Lower leg skin (tissue), 4 donors: ENCODE results near the gene SMAD6. TPM values are rescaled to one million over a fixed set of nuclear protein-coding genes. Genes with fewer than 3 reads are reported as not detected.
A peak's percentile ranks its signal among the peaks of the same experiment; 100 is the strongest.

Experiments used
- DNase-seq, 2 donors: peaks; one replicate each; pipeline ENCODE4 v3.0.0-alpha.2; 2019; ENCODE audit warnings: low spot score in 2 of 2
- H3K4me3 ChIP-seq: fragments of 200-600 bp; sonication (generic); 2 replicates; pipeline ENCODE4 v1.5.1; 2017; ENCODE audit warnings: mild to moderate bottlenecking, low read depth; ENCODE audit not compliant: poor library complexity, severe bottlenecking
- POLR2A ChIP-seq, 2 donors: fragments of 450-650 bp; IDR thresholded peaks; one replicate each; pipeline ENCODE4 v1.6.1; 2016 to 2017; ENCODE audit warnings: antibody characterized with exemption in 2 of 2, mild to moderate bottlenecking in 1 of 2, moderate library complexity in 1 of 2
- WGBS, 2 donors: methylation state at CpG; one replicate each; pipeline ENCODE4 v1.1.5; 2018; 5-methylcytosine and 5-hydroxymethylcytosine counted together
- intact Hi-C: fragments of 100-400 bp; cut with DNase I; formaldehyde crosslinking; loops from one replicate; pipeline ENCODE4 v1.15.0; 2023; ENCODE audit warnings: low total_unique reads
- total RNA-seq, 4 donors: library from RNA; depleted of rRNA; stranded (reverse); fragments of >200 nt; gene quantifications; one replicate each; pipeline ENCODE4 v1.1.0, GENCODE V29; 2016
- TF ChIP-seq, protein P1 (sequence below), 3 donors: fragments of 450-650 bp; IDR thresholded peaks; one replicate each; pipeline ENCODE4 v1.5.1; 2016; ENCODE audit warnings: antibody characterized with exemption in 3 of 3, mild to moderate bottlenecking in 3 of 3, moderate library complexity in 2 of 3

SMAD6 gene
- total RNA-seq, 4 donors from 2014 or later: 2.0 to 9.1 (median 6.7) TPM

DNA sequence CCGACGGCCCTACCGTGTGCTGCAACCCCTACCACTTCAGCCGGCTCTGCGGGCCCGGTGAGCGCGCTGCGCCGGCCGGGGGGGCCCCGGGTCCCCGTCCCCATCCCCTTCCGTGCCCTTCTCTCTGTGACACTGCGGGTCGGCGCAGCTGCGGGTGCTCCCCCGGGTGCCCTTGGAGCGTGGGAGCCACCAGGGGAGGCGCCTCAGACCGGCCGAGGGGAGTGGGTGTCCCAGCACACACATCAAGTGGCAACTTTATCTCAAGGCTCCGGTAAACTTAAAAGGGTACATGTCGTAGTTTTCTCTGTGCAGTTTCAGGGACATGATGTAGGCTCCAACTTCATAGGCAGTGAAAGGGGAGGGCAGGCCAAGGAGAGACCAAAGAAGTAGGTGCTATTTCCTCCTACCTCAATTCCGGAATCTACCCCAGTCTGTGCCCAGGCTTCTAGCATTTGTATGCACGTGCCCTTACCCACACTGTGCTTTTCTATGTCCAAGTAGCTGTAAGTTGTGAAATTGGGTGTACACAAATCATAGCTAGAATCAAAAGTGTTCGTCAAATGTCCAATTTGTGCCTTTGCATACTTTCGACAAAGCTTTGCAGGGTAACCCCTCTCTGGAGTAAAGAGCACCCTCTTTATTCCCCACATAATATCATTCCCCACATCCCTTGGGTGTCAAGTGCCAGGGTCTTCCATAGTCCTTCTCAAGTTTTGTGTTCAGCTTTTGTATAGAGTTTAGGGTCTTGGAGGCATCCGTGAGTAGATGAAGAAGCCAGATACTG lies 2.2 kb downstream of the SMAD6 start:
- 13 to 23% methylated on average over 17 to 25 of the region's 30 CpGs for WGBS, 2 donors
- H3K4me3 ChIP-seq: peak overlapping the region; percentile 52
- intact Hi-C loops: no loop called here
- DNase-seq: no peak
- TF ChIP-seq, protein P1, sequence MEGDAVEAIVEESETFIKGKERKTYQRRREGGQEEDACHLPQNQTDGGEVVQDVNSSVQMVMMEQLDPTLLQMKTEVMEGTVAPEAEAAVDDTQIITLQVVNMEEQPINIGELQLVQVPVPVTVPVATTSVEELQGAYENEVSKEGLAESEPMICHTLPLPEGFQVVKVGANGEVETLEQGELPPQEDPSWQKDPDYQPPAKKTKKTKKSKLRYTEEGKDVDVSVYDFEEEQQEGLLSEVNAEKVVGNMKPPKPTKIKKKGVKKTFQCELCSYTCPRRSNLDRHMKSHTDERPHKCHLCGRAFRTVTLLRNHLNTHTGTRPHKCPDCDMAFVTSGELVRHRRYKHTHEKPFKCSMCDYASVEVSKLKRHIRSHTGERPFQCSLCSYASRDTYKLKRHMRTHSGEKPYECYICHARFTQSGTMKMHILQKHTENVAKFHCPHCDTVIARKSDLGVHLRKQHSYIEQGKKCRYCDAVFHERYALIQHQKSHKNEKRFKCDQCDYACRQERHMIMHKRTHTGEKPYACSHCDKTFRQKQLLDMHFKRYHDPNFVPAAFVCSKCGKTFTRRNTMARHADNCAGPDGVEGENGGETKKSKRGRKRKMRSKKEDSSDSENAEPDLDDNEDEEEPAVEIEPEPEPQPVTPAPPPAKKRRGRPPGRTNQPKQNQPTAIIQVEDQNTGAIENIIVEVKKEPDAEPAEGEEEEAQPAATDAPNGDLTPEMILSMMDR (IDR thresholded peaks at IDR 0.05): no peak
- no peak for TF ChIP-seq POLR2A (IDR thresholded peaks at IDR 0.05)

DNA sequence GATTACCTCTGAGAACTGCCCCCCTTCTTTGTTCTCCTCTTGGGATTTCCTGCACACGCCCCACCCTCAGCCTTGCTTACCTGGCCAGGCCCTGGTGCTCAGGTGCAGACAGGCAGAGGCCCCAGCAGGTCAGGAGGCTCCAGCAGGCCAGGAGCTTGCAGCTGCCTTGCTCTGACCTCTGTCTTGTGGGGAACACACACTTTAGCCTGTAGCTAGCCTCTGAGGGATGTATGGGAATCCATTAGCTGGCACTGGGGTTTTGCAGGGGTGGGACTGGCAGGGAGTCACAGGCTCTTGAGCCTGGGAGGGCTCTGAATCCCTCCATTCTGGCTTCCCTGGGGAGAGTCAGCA lies 2.7 kb downstream of the SMAD6 start:
- intact Hi-C loops: no loop called here
- TF ChIP-seq, protein P1 (IDR thresholded peaks at IDR 0.05): no peak
- no peak for TF ChIP-seq POLR2A (IDR thresholded peaks at IDR 0.05)
- no peak for DNase-seq
- peak overlapping the region; percentile 5 for H3K4me3 ChIP-seq
- WGBS, 2 donors: 47 to 71% methylated on average over 1 of the region's 1 CpG

GRCh38 chr15:66705277-66706146 lies 3.5 kb downstream of the SMAD6 start:
- H3K4me3 ChIP-seq: no peak overlapping the region
- no peak for TF ChIP-seq POLR2A (IDR thresholded peaks at IDR 0.05)
- TF ChIP-seq, protein P1 (IDR thresholded peaks at IDR 0.05): no peak
- intact Hi-C loops: no loop called here
- DNase-seq: no peak
- 84 to 88% methylated on average over 6 of the region's 6 CpGs for WGBS, 2 donors

DNA sequence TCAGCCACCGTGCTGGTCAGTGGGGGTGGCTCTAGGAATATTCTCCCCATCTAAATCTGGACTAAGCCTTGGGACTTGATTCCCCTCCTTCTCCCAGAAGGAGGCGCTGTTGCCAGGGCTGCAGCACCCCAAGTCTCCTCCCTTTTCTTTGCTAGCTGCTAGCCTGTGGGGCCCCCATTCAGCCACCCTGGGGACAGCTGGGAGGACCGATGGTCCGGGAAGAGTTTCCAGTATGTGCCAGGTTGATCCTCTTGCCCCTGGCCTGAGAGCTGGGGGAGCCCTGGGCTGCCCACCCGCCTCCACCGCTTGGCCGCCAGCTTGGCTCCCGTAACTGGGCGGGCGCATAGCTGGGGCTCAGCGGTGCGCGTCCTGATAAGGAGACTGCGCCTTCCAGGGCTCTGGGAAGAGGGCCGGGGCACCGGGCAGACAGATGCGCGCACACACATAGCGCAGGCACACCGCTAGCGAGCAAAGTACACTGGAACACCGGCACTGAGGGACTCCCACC lies 4.2 kb downstream of the SMAD6 start:
- 89 to 93% methylated on average over 22 of the region's 22 CpGs for WGBS, 2 donors
- intact Hi-C loops: no loop called here
- no peak overlapping the region for H3K4me3 ChIP-seq
- no peak for DNase-seq
- TF ChIP-seq, protein P1 (IDR thresholded peaks at IDR 0.05): no peak
- TF ChIP-seq POLR2A (IDR thresholded peaks at IDR 0.05): no peak

- intact Hi-C loops: no loop called here
- no peak for TF ChIP-seq POLR2A (IDR thresholded peaks at IDR 0.05)
- no peak overlapping the region for H3K4me3 ChIP-seq
- DNase-seq: no peak
- 69 to 75% methylated on average over 6 of the region's 6 CpGs for WGBS, 2 donors
Measured at GRCh38 chr15:66706840-66707239, 4.8 kb downstream of the SMAD6 start.
